GM19238 (cell line): ENCODE data around the gene USP31.
A peak's percentile ranks its signal among the peaks of the same experiment; 100 is the strongest.

Experiments
- DNase-seq: peaks from one replicate; pipeline ENCODE4 v3.0.0; 2011; ENCODE audit warnings: low spot score; ENCODE audit not compliant: insufficient read length

Gene USP31, protein sequence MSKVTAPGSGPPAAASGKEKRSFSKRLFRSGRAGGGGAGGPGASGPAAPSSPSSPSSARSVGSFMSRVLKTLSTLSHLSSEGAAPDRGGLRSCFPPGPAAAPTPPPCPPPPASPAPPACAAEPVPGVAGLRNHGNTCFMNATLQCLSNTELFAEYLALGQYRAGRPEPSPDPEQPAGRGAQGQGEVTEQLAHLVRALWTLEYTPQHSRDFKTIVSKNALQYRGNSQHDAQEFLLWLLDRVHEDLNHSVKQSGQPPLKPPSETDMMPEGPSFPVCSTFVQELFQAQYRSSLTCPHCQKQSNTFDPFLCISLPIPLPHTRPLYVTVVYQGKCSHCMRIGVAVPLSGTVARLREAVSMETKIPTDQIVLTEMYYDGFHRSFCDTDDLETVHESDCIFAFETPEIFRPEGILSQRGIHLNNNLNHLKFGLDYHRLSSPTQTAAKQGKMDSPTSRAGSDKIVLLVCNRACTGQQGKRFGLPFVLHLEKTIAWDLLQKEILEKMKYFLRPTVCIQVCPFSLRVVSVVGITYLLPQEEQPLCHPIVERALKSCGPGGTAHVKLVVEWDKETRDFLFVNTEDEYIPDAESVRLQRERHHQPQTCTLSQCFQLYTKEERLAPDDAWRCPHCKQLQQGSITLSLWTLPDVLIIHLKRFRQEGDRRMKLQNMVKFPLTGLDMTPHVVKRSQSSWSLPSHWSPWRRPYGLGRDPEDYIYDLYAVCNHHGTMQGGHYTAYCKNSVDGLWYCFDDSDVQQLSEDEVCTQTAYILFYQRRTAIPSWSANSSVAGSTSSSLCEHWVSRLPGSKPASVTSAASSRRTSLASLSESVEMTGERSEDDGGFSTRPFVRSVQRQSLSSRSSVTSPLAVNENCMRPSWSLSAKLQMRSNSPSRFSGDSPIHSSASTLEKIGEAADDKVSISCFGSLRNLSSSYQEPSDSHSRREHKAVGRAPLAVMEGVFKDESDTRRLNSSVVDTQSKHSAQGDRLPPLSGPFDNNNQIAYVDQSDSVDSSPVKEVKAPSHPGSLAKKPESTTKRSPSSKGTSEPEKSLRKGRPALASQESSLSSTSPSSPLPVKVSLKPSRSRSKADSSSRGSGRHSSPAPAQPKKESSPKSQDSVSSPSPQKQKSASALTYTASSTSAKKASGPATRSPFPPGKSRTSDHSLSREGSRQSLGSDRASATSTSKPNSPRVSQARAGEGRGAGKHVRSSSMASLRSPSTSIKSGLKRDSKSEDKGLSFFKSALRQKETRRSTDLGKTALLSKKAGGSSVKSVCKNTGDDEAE (N-terminal part only)

DNA sequence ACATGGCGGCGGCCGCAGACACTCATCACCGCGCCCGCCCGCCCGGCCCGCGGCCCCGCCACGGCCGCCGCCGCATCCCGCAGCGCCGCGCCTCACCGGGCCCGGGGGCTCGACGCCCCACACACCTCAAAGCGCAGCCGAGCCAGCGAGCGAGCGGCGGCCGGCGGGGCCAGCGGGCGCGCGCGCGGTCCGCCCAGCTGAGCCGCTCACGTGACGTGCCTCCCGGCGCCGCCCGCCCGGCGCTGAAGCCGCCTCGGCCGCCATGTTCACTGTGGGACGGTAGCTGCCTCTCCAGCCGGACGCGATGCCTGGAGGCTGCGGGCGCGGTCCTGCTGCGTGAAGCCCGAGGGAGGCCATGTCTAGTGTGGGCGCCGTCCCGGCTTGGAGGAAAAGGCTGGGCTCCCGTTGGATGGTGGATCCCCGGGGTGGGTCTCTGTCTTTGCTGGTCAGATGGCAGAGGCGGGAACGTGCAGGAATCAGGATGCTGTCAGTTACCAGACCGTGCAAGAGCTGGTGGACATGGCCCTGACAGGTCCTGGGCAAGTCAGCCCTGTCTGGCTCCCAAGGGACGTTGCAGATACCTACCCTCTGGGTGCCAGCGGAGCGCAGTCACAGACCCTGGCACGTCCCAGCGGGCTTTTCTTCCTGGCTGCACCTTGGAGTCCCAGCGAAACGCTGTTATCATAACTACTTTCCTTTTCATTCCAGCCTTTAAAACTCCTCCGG, at the start of gene USP31:
Gene USP31 (minus strand): TSS at position 186 of the 726 bp plus-strand sequence. CDS start 182 bp downstream, at position 4.
- DNase-seq, result peak; percentile 90

DNA sequence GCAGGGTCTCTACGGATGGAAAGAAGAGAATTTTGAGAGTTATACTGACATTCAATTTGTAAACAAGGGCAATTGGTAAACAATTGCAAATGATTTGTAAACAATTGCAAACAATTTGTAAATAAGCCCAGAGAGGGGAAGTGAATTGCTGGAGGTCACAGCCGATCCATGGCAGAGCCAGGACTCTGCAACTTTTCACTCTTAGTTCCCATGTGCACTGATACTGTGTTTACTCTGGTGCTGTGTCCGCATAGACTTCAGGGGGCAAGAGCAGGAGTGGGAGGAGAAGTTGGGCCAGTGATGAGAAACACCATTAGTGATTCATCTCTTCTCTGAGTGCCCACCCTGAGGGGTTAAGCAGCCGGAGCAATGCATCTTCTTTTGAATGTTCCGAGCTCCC, 47.3 kb upstream of the USP31 start:
- no peak for DNase-seq

DNA sequence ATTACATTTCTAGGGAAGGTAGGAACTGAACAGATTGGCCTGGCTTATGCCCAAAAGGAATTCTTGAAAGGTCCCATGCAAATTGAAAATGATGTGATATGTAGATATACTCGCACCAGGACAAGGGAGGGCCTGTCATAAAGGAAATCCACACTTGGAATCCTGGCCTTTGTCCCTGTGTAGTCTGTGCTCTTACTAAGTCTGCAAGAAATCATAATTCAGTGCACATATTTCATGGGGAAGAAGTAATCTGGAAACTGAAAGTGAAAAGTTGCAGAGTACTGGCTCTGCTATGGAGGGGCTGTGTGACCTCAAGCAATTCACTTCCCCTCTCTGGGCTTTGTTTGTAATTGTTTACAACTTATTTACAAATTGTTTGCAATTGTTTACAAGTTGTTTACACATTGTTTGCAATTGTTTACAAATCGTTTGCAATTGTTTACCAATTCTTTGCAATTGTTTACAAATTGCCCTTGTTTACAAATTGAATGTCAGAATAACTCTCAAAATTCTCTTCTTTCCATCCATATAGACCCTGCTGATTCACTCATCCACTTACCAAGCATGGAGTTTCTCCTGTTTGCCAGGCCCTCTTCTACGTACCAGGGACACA, 46.2 kb upstream of the USP31 start:
- DNase-seq, result no peak

DNA sequence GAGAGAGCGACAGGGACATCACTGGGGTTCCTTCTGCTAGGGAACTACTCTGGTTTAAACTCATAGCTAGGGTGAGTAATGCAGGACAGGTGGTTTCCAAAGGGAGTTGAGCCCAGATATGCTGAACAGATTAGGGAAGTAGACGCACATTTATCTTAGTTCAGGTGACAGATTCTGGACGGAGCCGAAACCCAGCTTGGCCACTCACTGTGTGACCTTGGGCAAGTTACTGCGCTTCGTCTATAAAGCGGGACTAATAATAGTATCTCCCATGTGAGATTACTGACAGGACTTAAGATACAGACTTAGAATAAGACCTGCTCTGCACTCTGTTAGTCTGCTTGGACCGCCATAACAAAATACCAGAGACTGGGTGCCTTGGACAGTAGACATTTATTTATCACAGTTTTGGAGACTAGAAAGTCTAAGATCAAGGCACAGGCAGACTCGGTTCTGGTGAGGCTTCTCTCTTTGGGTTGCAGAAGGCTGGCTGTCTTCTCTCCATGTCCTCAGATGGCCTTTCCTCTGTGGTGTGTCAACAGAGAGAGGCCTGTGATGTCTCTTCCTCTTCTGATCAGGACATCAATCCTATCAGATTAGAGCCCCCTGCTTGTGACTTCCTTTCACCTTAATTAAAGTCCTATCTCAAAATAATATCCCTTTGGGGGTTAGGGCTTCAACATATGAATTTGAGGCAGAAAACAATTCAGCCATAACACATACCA, 45.4 kb upstream of the USP31 start:
- no peak for DNase-seq

DNA sequence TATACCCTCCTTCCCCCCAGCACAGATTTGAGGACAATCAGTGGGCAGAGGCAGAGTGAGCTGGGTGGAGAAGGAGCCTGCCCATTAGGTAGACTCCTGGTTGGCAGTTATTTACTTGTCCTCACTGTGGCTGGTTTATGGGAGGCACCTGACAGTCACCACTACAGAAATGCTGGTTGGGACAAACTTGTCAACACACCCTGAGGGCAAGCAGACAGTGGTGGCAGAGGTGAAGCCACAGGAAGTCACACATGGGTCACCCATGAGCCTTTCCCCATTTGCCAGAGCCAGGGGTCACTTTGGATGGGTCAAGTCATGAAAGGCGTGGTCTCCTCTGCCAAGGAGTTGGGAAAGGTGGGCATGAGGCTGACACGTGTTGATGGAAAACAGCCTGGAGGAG, 39.7 kb upstream of the USP31 start:
- DNase-seq, result no peak

DNA sequence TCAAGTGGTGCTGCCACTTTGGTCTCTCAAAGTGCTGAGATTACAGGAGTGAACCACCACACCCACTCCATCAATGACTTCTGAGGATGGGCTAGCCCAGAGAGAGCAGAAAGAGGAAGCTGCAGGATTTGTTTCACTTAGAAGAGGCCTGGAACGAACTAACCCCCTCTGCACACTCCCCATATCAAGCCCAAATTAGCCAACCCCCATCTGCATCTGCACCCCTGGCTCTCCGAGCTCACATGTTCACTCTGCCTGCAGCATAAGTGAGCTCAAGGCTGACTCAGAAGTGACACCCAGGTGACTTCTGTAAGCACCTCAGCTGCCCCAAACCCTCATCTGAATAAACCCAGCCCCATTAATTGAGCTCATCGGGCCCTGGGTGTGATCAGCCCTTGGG, 38.1 kb upstream of the USP31 start:
- no peak for DNase-seq

DNA sequence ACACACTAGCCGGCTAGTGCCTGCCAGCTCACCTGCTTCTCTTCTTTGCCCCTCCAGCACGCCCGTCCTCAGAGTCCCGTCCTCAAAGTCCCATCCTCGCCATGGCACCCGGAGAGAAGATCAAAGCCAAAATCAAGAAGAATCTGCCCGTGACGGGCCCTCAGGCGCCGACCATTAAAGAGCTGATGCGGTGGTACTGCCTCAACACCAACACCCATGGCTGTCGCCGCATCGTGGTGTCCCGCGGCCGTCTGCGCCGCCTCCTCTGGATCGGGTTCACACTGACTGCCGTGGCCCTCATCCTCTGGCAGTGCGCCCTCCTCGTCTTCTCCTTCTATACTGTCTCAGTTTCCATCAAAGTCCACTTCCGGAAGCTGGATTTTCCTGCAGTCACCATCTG, 36.9 kb upstream of the USP31 start:
- no peak for DNase-seq

DNA sequence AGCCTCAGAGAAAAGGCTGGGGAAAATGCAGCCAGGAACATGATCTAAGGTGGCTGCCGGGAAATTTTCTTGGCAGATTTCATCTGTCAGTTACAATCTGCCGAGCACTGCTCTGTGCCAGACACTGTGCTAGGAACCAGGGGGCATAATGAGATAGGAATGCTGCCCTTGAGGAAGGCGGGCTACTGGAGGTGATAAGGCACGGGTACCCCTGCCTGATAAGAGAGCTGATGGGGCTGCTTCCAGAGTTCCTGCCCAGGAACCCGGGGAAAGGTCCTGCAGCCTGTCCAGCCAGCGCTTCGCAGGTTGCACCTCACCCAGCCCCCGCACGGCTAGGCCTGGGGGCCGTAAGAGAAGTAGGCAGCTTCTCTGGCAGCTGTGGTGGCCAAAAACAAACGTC, 36.4 kb upstream of the USP31 start:
- no peak for DNase-seq

DNA sequence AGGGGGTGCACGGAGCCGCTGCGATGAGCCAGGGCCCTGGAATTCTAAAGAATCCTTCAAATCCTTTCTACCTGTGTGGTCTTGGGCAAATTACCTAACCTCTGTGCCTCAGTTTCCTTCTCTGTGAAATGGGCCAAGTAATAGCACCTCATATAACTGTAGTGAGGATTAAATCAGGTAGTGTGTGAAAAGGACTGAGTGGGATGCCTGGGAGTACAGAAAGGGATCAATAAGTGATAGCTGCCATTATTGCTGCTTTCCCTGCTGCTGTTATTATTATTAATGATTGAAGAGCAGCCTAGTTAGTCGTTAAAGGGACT, 34.3 kb upstream of the USP31 start:
- no peak for DNase-seq

DNA sequence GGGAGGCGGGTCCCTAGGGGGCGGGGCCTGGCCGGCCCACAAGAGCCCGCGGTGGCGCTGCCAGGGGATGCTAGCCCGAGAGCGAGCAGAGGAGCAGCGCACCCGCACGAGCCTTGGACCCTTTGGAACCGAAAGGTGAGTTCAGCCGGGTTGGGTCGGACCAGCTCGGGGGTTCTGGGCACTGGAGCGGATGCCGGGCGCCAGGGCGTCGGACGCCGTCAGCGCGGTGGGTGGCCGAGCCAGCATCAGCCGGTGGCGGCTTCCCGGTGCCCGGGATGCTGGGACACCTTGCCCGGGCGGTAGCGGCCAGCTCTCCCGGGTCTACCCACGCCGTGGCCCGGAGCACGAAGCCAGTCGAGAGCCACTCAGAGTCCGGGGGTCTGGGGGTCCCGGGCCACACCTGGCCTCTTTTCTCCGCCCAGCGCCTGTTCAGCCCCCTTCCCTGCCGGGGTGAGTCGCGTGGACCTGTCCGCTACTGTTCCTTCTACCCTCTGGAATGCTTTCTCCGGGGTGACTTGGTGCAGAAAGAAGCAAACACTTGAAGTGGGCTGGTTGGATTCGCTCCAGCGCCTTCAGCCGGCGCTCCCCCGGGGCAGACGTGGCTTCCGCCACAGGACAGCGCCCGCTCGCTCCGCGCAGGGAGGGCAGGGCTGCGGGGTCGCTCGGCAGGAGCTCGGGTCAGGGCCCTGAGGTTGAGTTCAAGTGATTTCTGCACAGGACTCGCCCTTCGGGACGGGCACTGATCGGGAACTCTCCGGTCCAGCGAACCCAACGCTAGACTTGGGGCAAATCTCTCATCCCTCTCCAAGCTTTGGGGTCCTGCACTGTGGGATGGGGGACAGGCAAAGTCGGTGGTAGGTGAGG, 33.7 kb upstream of the USP31 start, which contains the start of gene SCNN1G:
Gene SCNN1G (plus strand): TSS at position 67 of the 864 bp plus-strand sequence. CDS start 3,527 bp downstream, outside the sequence.
- peak; percentile 13 for DNase-seq

DNA sequence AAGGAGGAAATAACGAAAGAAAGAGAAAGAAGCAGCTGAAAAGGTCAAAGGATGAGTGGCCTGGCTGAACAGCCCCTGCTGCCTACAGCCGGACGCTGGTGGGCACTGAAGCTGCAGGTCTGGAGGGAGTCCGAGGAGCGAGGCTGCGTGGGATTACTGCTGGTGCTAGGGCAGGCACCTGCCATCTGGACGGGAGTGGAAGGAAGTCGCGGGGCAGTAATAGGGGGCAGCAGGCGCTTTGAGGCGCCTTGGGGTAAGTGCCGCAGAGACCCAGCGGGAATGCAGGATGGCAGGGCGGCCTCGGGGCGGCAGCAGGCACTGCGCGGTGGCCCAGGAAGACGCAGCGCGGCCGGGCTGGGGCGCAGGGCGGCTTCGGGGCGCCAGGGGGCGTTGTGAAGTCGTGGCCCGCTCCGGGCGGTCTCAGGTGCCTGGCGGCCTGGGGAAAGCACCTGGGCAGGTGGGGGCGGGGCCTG, 33.0 kb upstream of the USP31 start:
- peak; percentile 88 for DNase-seq

DNA sequence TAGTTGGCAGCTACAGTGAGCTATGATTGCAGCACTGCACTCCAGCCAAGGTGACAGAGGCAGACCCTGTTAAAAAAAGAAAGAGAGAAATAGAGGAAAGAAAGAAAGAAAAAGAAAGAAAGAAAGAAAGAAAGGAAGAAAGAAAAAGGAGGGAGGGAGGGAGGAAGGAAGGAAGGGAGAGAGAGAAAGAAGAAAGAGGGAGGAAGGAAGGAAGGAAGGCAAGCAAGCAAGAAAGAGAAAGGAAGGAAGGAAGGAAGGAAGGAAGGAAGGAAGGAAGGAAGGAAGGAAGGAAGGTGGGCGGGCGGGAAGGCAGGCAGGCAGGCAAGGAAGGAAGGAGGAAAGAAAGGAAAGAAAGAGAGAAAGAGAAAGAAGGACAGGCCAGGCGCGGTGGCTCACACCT, 32.3 kb upstream of the USP31 start:
- no peak for DNase-seq

DNA sequence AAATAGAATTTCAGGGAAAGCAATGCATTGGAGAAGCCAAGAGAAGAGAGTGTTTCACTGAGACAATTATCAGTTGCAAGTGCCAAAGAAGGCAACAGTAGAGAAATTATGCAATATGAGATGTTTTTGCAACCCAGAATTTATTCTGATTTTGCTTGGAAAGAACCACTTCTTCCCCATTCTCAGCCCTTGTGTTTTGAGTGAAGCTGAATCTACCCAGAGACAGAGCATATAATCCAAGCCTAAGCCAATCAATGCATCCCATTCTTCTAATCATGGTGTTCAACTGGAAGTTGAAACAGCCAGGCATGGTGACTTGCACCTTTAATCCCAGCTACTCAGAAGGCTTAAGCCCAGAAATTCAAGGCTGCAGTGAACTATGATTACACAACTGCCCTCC, 26.4 kb upstream of the USP31 start:
- DNase-seq, result no peak

DNA sequence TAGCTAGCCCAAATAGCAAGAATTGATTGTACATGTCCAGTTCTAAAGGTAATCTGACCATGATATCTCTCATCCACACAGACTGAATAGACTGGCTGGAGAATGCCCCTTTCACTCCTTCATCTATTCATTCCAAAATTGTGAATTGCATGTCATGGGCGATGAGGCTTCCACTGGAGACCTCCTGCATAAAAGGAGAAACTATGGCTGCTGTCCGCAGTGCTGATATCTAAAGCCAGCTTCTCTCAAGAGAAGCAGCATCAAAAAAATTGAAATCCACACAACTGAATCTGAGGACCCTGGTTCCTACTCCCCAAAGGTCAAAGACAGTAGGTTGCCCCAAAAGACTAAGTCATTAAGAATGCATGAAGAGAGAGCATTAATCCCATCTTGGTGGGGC, 25.4 kb upstream of the USP31 start:
- DNase-seq, result no peak

DNA sequence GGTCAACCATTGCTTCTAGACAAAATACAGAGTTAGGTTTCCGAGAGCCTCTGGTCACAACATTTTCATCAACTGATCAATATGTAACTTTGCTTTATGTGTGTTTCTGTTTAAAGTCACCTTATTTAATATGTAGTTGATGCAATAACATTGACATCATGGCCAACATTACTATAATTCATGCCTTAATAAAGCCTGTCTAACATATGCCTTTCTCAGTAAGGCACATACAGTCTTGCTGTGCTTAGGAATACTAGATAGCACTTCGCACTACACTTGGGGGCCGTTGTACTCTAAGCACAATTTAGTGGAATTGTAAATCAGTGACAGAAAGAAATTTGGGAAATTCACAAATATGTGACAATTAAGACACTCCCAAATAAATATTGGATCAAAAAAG, 23.7 kb upstream of the USP31 start:
- no peak for DNase-seq

DNA sequence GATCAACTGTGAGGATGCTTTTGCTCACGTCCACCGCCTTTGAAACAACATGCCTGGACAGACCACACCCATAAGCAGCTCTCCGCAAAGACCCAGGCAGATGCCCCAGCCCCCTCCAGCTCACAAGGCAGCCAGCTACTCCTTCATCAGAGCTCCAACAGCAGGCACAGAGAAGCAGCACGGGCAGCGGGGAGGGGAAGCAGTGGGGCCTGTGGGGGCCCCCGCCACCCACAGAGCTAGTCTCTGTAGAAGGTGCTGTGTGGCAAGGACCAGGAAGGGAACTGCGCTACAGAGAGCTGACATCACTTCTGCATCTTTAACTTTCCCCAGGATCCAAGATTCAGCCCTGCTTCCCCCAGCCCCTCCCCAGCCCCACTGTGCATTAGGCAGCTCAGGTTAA, 23.3 kb upstream of the USP31 start:
- no peak for DNase-seq

DNA sequence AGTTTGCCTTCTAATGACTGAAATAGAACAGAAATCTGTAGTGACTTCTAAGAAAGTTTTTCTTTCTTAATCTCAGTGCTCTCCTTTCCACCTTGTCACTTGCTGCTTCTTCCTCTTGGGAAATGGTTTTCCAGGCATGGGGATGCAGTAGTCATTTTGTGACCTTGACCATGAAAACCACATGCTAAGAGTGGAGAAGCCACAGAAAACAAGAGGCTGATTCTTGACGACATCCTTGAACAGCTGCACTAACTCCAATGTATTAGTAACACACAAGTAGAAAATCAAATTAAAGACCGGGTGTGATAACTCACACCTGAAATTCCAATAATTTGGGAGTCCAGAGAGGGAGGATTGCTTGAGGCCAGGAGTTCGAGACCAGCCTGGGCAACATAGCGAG, 15.5 kb upstream of the USP31 start:
- DNase-seq, result no peak

DNA sequence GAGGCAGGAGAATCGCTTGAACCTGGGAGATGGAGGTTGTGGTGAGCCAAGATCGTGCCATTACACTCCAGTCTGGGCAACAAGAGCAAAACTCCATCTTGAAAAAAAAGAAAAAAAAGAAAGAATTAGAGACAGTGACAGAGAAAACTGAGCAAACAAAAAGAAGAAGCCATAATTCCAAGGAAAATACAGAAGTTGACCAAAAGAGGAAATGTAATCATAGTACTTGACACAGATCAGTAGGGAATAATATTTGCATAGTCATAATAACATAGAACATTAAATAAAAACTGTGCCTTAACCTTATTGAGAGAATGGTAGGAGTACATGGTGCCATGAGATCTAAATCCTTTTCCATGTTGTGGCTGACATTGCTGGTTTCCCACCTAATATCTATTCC, 14.7 kb upstream of the USP31 start:
- no peak for DNase-seq

DNA sequence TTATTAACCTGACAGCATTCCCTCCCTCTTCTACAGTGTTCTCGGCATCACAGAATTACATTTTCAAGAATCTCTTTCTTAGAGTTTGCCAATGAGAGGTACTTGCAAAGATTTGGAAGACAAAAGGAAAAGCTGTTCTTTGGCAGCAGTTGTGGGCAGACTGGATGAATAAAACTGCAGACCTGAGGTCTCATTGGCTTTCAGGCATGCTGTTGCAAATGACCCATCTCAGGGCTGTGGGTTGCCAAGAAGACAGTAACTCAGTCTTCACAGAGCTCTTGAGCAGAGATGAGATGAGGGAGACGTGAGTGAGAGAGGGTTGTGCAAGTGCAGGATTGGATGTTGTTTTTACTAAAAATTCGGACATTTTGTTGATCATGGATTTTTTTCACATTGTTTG, 11.3 kb upstream of the USP31 start:
- no peak for DNase-seq
